Retinal pigment epithelial cell (primary cell): Measurements from ENCODE around the gene PIP4P1.

Experiments used
- DNase-seq: peaks from one replicate; pipeline ENCODE4 v3.0.0-alpha.2; 2010; ENCODE audit warnings: low read depth
- H3K4me3 ChIP-seq: 2 replicates; pipeline ENCODE4 v1.5.1; 2011; ENCODE audit warnings: mild to moderate bottlenecking, low read length, control low read depth, moderate library complexity
- TF ChIP-seq, protein P1 (sequence below): conservative IDR thresholded peaks from 2 replicates; pipeline ENCODE4 v1.5.1; 2011; ENCODE audit warnings: low read depth, low read length, control low read depth, inconsistent platforms

The PIP4P1 gene

DNA sequence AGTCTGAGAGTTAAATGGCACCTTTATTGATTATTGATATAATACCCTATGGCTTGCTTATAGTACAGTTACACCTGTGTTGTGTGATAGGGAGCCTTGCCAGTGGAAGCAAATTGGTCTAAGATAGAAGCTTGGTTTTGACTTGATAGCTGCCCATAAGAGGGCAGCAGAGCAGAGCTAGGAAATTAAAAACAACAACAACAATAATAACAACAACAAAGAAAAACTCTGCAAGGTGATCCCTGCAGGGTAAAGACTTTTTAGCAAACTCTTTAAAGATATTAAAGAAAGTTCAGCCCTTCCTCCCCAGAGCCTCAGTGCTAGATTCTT lies 26.1 kb upstream of the PIP4P1 start:
- no peak overlapping the region for H3K4me3 ChIP-seq
- no peak for DNase-seq
- TF ChIP-seq, protein P1, sequence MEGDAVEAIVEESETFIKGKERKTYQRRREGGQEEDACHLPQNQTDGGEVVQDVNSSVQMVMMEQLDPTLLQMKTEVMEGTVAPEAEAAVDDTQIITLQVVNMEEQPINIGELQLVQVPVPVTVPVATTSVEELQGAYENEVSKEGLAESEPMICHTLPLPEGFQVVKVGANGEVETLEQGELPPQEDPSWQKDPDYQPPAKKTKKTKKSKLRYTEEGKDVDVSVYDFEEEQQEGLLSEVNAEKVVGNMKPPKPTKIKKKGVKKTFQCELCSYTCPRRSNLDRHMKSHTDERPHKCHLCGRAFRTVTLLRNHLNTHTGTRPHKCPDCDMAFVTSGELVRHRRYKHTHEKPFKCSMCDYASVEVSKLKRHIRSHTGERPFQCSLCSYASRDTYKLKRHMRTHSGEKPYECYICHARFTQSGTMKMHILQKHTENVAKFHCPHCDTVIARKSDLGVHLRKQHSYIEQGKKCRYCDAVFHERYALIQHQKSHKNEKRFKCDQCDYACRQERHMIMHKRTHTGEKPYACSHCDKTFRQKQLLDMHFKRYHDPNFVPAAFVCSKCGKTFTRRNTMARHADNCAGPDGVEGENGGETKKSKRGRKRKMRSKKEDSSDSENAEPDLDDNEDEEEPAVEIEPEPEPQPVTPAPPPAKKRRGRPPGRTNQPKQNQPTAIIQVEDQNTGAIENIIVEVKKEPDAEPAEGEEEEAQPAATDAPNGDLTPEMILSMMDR, result no peak

DNA sequence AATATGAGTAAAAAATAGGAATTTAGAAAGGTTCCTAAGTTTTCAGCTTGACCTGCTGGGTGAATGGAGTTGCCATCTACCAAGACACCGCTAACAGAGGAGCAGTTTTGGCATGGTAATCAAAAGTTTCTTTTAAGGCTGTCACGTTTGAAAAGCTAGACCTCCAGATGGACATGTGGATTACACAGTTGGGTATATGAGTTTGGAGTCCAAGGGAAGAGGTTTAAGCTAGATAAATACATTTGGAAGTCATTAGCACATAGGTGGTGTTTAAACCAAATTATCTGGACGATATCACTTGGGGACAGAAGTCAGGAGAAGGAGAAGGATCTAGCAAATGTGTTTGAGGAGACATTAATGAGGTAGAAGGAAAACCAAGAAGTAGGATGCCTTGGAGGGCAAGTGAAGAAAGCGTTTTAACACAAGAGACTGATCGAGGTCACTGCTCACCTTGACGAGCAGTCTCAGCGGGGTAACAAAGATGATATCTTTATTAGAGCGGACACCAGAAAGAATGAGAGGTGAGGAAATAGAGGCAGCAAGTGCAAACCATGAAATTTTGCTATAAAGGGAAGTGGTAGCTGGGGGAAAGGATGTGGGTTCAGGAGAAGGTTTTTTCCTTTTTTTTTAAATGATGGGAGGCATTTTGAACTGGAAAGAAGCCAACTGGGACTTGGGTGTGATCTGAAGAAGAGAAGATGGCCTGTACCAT lies 25.6 kb upstream of the PIP4P1 start:
- TF ChIP-seq, protein P1, result no peak
- DNase-seq, result no peak
- H3K4me3 ChIP-seq, result no peak overlapping the region

DNA sequence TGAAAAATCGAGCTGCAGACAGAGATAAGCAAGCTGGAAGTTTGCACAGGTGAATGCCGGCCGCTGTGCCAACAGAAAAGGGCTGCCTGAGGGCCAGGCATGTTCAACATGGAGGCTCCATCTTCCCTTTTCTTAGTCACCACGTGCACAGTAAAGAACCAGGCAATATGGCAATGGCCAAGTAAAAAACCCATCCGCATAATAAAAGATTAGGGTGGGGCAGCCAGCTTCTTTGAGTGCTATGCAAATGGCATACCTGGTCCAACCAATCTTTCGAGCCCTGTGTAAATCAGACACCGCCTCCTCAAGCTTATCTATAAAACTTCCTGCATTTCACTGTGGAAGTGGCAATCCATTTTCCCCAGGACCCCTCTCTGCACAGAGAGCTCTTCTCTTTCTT lies 24.7 kb upstream of the PIP4P1 start:
- no peak overlapping the region for H3K4me3 ChIP-seq
- TF ChIP-seq, protein P1, result no peak
- DNase-seq, result no peak

DNA sequence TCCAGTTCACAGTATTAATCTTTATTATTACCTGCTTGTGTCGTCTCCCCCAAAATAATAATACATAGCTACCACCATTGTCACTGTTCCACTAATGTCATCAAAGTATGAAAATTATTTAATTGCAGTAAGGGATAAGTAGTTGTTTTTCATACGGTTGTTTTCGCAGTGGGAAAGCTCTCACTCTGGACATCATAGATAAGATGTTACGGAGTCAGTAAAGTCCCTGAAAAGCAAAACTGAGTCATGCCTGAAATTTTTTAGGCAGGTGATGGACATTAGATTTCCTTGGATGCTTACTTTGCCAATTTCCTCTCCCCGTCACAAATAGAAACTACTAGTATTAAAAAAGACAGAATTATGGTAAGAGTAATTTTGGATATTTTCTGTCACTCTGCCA lies 21.1 kb upstream of the PIP4P1 start:
- H3K4me3 ChIP-seq, result no peak overlapping the region
- TF ChIP-seq, protein P1, result no peak
- no peak for DNase-seq

DNA sequence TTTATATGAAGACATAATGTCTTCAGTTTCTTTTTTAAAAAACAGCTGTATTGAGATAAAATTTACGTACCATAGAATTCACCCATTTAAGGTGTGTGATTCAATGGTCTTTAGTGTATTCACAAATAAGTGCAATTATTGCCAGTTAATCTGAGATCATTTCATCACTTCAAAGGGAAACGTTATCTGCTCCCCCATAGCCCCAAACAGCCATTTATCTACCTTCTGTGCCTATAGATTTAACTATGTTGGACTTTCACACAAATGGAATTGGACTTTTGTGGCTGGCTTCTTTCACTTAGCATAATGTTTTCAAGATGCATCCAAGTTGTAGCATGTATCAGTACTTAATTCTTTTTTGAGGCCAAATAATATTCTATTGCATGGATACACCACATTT lies 17.7 kb upstream of the PIP4P1 start:
- no peak for DNase-seq
- no peak overlapping the region for H3K4me3 ChIP-seq
- TF ChIP-seq, protein P1, result no peak

DNA sequence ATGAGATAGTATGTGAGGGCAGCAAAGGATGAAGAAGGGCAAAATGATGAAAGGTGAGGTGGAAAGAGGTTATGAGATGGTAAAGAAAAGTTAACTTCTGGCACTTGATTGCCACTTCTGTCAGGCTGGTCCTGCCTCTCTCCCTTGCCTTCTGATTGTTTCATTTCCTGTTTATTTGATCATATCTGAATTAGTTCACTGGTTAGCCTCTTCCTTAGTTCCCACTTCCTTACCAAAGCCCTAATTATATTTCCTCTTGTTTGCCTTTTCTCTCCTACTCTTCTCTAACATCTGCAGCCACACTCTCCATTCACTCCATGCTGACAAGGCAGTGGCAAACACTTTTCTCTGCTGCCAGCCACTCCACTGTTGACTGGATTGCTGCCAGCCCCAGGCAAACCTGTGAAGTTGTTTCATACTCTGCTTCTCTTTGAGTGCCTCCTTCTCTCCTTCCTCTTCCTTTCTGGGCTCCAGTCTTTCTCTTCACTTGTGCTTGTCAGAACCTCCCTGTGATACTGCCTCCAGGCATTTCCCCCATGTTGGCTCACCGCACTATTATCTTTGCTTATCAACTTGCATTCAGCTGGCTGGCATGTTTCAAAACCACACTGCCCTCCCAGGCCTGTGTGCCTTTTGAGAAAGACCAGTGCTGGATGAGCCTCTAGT lies 16.1 kb upstream of the PIP4P1 start:
- TF ChIP-seq, protein P1, result no peak
- no peak for DNase-seq
- no peak overlapping the region for H3K4me3 ChIP-seq

DNA sequence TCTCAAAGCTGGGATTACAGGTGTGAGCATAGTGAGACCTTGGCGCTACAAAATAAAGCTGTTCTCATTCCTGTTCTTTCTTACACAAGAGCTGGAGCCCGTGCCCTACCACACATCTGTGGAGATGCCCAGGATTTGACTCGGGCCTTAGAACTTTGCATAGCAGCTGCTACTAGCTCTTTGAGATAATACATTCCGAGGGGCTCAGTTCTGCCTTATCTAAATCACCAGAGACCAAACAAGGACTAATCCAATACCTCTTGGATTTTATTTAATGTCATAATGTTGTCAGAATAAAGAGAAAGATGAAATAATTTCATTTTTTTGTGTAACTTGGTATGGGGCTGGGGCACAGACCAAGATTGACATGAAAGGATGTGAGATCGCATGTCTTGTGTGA lies 15.5 kb upstream of the PIP4P1 start:
- no peak overlapping the region for H3K4me3 ChIP-seq
- TF ChIP-seq, protein P1, result no peak
- DNase-seq, result no peak
